Fibroblast of the aortic adventitia (primary cell): Measurements from ENCODE around the gene ZNF30. TPM values are rescaled to one million over a fixed set of nuclear protein-coding genes. Genes with fewer than 3 reads are reported as not detected.
"Not testable (repeated sequence)": the region's sequence is repeated elsewhere in the genome, so short reads cannot be mapped to it uniquely, and the experiment has no call there.

Experiments used
- DNase-seq: peaks from one replicate; pipeline ENCODE4 v3.0.0-alpha.2; 2010; ENCODE audit warnings: low read depth
- H3K4me3 ChIP-seq: 2 replicates; pipeline ENCODE4 v1.5.1; 2011; ENCODE audit warnings: low read depth, mild to moderate bottlenecking, control low read depth, low read length, moderate library complexity
- CTCF ChIP-seq: IDR thresholded peaks from 2 replicates; pipeline ENCODE4 v1.5.1; 2011; ENCODE audit warnings: mild to moderate bottlenecking, low read length, control low read depth, inconsistent platforms; ENCODE audit not compliant: insufficient read depth
- total RNA-seq: library from RNA; depleted of rRNA; stranded (reverse); fragments of >200 nt; gene quantifications from 2 replicates; pipeline ENCODE4 v1.2.3, GENCODE V29; 2012; ENCODE audit warnings: low replicate concordance

Gene ZNF30
- total RNA-seq, 1 donor = 1.9 TPM

- H3K4me3 ChIP-seq = no peak overlapping the region
- TF ChIP-seq CTCF = no peak
- DNase-seq = no peak
These were observed 61.4 kb downstream of the ZNF30 start for GRCh38 chr19:34988119-34988518.

GRCh38 chr19:34989298-34989697, 62.6 kb downstream of the ZNF30 start:
- no peak overlapping the region for H3K4me3 ChIP-seq
- no peak for DNase-seq
- TF ChIP-seq CTCF = no peak

- no peak for TF ChIP-seq CTCF
- DNase-seq = no peak
- H3K4me3 ChIP-seq = no peak overlapping the region
These were observed 64.0 kb downstream of the ZNF30 start for GRCh38 chr19:34990578-34991192.

DNA sequence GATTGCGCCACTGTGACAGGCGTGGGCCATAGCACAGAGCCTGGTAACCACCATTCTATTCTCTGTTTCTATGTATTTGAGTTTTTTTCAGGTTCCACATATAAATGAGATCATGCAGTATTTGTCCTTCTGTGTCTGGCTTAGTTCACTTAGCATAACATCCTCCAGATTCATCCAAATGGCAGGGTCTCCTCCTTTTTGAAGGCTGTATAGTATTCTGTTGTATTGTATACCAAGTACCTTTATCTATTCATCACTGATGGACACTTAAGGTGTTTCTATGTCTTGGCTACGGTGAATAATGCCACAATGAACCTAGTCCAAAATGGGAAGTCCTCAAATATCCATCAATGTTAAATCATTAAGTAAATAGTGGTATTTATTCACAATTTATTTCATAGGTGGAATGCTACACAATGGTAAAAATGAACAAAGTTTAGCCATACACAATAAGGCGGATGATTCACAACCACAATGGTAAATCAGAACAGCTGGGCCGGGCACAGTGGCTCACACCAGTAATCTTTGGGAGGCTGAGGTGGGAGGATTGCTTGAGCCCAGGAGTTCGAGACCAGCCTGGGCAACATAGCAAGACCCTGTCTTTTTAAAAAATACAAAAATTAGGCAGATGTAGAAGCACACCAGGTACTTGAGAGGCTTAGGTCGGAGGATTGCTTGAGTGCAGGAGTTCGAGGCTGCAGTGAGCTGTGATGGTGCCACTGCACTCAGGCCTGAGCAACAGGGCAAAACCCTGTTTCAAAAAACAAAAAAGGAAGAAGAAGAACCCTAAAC, 65.0 kb downstream of the ZNF30 start:
- TF ChIP-seq CTCF = no peak
- no peak overlapping the region for H3K4me3 ChIP-seq
- no peak for DNase-seq

GRCh38 chr19:34992582-34992981, 65.9 kb downstream of the ZNF30 start:
- not testable (repeated sequence) for H3K4me3 ChIP-seq, DNase-seq

- no peak overlapping the region for H3K4me3 ChIP-seq
- no peak for DNase-seq
- TF ChIP-seq CTCF = no peak
These were observed 67.6 kb downstream of the ZNF30 start for GRCh38 chr19:34994286-34994642.

Other genes starting within 250 kb of the ZNF30 start
- 0.09 TPM in 1 of 2 replicates, not detected in the other for gene SCGB2B2, start 249.7 kb upstream of the ZNF30 start, total RNA-seq
- 22.6 and 30.8 TPM in 2 replicates for gene ZNF302, start 249.2 kb upstream of the ZNF30 start, total RNA-seq
- 19.4 and 55.4 TPM in 2 replicates for gene ZNF181, start 192.7 kb upstream of the ZNF30 start, total RNA-seq
- 6.7 and 11.6 TPM in 2 replicates for gene ZNF599, start 153.7 kb upstream of the ZNF30 start, total RNA-seq
- 1.7 and 3.0 TPM in 2 replicates for gene ZNF792, start 37.3 kb downstream of the ZNF30 start, total RNA-seq
- gene GRAMD1A, start 73.4 kb downstream of the ZNF30 start, total RNA-seq = 25.1 and 27.0 TPM in 2 replicates
- gene SCN1B, start 103.6 kb downstream of the ZNF30 start, total RNA-seq = 7.0 and 12.1 TPM in 2 replicates
- gene HPN, start 114.8 kb downstream of the ZNF30 start, total RNA-seq = 0.98 TPM in 1 of 2 replicates, not detected in the other
- gene FXYD3, start 188.9 kb downstream of the ZNF30 start, total RNA-seq = 1.3 TPM in 1 of 2 replicates, not detected in the other
- gene LGI4, start 208.2 kb downstream of the ZNF30 start, total RNA-seq = 0.09 and 3.7 TPM in 2 replicates
- 2.5 and 6.5 TPM in 2 replicates for gene FXYD1, start 211.9 kb downstream of the ZNF30 start, total RNA-seq
- gene FXYD7, start 216.4 kb downstream of the ZNF30 start, total RNA-seq = not detected in 2 replicates
- 11.5 and 59.8 TPM in 2 replicates for gene FXYD5, start 227.8 kb downstream of the ZNF30 start, total RNA-seq